GM18951 (cell line): Measurements from ENCODE around the gene CFAP46.
"Not testable (repeated sequence)": the region's sequence is repeated elsewhere in the genome, so short reads cannot be mapped to it uniquely, and the experiment has no call there.

Experiments
- POLR2A ChIP-seq: IDR thresholded peaks from 4 replicates; pipeline ENCODE4 v1.6.1; 2011; ENCODE audit warnings: mild to moderate bottlenecking; ENCODE audit not compliant: insufficient read length, insufficient read depth; ENCODE audit errors: extremely low read depth
- in situ Hi-C: fragments of 300-500 bp; cut with MboI; formaldehyde crosslinking; loops from one replicate; pipeline ENCODE4 v1.12.0; 2022; ENCODE audit warnings: low sequenced_read_pairs, mixed read lengths, inconsistent platforms; ENCODE audit not compliant: unreplicated experiment

CFAP46 gene

DNA sequence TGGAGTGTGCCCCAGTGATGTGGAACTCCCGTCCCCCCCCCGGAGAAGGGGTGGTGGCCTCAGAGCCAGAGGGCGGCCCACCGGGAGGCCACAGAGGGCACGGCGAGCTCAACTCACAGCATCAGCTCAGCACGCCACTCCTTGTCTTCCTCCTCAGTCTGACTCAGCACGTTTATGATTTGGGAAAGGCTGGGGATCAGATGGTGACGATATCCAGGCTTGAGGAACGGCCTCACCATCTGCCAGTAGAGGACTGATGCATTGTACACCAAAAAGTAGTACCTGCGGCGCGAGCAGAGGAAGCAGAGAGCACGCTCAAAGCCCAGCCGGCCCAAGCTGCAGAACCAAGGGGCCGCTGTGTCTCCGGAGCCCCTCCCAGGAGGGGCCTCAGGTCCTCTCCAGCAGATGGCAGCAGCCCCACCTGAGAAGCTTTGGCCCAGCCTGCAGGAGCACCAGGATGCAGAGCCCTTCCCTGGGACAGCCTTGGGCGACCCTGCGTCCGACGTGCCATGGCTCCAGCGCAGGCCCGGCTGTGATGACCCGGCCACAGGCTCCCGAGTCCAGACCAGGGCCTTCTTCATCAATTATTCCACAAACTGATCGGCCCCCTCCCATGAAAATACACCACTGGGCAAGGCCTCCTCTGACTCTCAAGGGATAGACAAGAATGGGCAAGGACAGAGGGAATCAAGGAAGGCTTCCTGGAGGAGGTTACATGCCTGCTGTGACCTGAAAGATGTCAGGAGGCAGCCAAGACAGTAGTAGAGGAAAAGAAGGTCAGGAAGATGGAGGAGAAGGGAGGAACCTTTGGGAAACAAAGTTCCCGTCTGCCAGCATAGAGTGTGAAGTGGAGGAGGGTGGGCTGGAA, 3.7 kb downstream of the CFAP46 start:
- in situ Hi-C loops: no loop called here
- TF ChIP-seq POLR2A: no peak

DNA sequence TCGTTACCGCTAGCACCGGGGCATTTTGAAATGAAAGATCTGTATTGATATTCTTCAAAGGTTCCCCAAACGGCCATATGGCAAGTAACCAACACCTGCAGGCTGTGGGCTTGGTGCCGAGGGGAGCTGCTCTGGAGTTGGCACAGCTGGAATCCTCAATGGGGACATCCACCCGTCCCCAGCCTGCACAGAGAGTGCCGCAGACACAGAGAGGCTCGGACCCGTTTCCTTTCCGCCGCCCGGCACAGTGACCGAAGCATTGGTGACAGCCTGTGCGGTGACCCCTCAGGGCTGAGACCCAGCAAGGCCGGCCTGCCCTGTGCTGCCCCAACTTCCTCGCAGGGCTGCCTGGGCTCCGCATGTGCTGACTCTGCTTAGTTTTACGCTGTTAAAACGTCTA, 4.5 kb downstream of the CFAP46 start:
- in situ Hi-C loops: no loop called here
- no peak for TF ChIP-seq POLR2A

DNA sequence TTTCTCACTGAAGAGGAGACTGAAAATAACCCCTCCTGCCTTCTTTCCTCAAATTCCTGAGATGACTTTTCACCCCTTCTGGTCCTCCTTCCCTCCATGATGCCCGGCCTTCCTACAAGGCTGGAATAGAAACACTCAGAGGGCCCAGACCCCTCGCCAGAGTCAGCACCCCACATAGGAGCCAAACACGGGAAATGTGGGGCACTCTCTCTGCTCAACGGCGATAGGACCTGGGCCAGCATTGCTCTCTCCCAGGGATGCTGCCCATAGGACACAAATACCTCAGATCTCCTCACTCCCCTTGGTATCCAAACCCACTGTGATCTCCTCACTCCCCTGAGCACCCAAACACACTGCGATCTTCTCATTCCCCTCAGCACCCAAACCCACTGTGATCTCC, 7.4 kb downstream of the CFAP46 start:
- in situ Hi-C loops: no loop called here
- no peak for TF ChIP-seq POLR2A

DNA sequence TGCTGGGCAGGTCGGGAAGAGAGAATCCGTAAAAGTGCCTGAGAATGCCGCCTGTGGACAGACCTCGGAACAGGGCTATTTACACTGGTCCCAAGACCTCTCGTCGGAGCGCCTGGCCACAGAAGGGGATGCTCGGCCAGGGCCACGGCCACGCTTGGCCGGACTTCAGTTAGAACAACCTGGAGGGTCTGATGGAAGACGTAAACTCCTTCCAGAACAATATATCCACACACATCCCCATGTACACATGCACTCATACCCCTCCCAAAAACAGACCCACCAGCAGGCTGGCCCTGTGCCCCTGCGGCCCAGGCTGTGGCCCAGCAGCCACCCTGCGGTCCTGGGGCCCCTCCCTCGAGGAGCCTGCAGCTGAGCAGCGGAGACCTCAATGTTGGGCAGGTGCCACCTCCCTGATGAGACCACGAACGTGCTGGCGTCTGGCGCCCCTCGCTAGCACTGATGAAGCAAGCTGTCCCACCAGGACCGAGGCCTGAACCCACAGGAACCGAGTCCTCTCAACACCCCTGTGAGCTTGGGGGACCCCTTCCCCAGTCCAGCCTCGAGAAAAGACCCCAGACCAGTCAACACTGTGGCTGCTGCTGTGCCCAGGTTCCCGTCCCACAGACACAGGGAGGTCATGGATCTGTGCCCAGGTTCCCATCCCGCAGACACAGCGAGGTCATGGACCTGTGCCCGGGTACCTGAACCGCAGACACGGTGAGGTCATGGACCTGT, 8.9 kb downstream of the CFAP46 start:
- in situ Hi-C loops: no loop called here

DNA sequence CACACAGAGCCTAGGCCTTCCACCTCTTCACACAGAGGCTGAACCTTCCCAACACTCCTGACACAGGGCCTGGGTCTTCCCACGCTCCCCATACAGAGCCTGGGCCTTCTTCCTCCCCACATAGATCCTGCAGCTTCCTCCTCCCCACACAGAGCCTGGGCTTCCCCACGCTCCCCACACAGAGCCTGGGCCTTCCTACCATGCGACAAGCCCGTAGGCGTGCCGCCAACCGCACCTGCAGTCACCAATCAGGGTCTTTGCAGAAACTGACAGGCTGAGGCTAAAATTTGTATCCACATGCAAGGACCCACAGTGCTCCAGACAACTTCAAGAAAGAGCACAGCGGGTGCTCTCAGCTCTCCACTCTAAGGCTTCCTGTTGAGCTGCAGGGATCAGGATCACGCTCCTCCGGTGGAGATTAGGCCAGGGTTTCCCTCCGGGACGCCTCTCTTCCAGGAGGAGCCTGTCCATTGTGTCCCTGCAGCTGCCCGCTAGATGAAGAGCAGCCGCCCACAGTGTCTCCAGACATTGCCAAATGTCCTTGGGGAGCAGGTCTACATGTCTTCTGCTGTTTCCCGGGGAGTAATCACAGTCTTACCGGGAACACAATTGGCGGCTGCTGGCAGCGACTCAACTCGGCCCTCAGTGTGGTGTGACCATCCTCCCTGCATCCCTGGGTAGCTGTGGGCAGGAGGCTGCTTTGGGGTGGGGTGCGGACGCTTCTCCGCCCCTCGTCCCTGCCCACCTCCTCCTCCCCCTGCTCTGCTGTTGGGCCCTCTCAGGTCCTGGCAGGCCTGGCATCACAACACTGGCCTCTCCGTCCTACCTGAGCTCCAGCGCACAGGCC, 9.7 kb downstream of the CFAP46 start:
- no peak for TF ChIP-seq POLR2A
- in situ Hi-C loops: no loop called here

More for the DNA sequence above, 8.9 kb downstream of the CFAP46 start:
- TF ChIP-seq POLR2A: no peak

DNA sequence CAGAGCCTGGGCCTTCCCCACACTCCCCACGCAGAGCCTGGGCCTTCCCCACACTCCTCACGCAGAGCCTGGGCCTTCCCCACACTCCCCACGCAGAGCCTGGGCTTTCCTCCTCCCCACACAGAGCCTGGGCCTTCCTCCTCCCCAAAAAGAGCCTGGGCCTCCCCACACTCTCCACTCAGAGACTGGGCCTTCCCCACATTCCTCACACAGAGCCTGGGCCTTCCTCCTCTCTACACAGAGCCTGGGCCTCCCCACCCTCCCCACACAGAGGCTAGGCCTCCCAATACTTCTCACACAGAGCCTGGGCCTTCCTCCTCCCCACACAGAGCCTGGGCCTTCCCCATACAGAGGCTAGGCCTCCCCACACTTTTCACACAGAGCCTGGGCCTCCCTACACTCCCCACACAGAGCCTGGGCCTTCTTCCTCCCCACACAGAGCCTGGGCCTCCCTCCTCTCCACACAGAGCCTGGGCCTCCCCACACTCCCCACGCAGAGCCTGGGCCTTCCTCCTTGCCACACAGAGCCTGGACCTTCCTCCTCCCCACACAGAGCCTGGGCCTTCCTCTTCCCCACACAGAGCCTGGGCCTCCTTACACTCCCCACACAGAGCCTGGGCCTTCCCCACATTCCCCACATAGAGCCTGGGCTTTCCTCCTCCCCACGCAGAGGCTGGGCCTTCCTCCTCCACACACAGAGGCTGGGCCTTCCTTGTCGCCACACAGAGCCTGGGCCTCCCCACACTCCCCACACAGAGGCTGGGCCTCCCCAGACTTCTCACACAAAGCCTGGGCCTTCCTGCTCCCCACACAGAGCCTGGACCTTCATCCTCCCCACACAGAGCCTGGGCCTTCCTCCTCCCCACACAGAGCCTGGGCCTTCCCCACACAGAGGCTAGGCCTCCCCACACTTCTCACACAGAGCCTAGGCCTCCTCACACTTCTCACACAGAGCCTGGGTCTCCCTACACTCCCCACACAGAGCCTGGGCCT, 10.8 kb downstream of the CFAP46 start:
- in situ Hi-C loops: not testable (repeated sequence)

DNA sequence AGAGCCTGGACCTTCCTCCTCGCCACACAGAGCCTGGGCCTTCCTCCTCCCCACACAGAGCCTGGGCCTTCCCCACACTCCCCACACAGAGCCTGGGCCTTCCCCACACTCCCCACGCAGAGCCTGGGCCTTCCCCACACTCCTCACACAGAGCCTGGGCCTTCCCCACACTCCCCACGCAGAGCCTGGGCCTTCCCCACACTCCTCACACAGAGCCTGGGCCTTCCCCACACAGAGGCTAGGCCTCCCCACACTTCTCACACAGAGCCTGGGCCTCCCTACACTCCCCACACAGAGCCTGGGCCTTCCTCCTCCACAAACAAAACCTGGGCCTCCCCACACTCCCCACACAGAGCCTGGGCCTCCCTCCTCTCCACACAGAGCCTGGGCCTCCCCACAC, 11.7 kb downstream of the CFAP46 start:
- in situ Hi-C loops: not testable (repeated sequence)

DNA sequence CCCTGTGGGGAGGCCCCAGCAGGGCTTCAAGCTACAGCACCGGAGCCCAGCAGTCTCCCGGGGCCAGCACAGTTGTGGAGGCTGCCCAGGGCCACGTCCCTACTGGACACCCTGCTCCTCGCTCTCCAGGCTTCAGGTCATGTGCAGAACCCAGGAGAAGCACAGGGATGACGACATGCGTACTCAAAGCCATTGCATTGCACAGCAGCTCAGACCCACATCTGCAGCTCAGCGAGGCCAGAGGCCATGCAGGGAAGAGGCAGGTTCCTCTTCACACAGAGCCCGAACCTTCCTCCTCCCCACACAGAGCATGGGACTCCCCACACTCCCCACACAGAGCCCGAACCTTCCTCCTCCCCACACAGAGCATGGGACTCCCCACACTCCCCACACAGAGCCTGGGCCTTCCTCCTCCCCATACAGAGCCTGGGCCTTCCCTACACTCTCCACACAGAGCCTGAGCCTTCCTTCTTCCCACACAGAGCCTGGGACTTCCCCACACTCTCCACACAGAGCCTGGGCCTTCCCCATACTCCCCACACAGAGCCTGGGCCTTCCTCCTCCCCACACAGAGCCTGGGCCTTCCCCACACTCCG, 12.3 kb downstream of the CFAP46 start:
- in situ Hi-C loops: no loop called here
- TF ChIP-seq POLR2A: no peak

DNA sequence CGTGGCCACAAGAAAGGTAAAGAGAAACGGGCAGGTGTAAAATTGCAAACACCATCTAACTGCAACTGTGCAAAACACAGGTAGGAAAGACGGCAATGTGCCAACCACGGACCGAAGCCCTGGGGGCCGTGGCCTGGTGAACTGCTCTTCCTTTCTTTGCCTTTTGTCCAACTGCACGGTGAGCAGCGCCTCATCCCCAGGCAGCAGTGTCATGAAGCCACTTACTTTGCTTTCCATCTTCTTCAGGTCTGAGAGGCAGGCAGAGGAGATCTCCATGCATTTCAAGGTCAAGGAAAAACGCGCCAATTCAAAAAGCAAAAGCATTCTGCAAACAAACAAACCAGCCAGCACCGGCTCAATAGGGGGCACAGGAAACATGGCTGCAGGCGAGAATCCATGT, 12.9 kb downstream of the CFAP46 start:
- in situ Hi-C loops: no loop called here
- no peak for TF ChIP-seq POLR2A

DNA sequence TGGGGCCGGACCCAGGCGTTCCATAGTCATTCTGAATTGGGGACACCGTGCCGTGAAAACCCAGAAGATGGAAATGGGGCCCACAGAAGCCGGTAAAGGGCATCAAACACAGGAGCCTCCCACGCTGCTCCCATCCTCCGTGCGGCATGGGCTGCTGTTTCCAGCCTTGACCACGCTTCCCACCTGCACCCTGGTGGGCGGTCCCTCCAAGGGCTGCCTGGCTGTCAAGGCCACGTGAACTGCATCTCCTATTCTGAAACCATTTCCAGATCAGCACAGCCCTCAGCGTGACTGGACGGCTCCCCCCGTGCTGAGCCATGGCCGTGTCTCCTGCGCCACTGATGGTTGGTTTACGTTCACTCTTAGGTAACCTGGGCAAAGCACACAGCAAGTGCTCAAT, 14.1 kb downstream of the CFAP46 start:
- in situ Hi-C loops: no loop called here
- no peak for TF ChIP-seq POLR2A

DNA sequence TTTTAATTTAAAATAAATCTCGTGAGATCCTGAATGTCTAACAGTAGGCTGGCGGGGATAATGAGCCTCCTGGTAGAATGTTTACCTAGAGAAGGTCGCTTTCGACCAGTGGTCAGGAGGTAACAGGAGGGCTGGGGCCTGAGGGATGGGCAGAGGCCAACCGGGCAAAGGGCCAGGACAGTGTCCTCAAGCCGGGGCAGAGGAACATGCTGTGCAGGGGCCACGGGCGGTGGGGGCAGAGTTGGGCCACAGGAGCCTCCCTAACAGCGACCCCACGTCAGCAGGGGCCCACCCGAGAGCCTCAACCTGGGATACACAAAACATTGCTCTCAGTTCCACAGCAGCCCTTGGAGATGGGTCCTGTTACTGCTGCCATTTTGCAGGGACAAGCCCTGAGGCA, 14.5 kb downstream of the CFAP46 start:
- TF ChIP-seq POLR2A: no peak
- in situ Hi-C loops: no loop called here
